Right renal pelvis (tissue), 4 donors: ENCODE measurements around the gene DCLK2. TPM values are rescaled to one million over a fixed set of nuclear protein-coding genes. Genes with fewer than 3 reads are reported as not detected.

Experiments used
- DNase-seq, 4 donors: peaks; one replicate each; pipeline ENCODE4 v3.0.0-alpha.2; 2013; ENCODE audit warnings: low read depth in 4 of 4, low spot score in 3 of 4, missing footprints in 1 of 4
- polyA plus RNA-seq, 4 donors: library from polyadenylated mRNA; unstranded; fragments of 120-200 nt; gene quantifications; one replicate each; pipeline ENCODE4 v1.2.1, GENCODE V29; 2013; ENCODE audit not compliant: insufficient read length in 4 of 4

The DCLK2 gene
- polyA plus RNA-seq, 4 donors: 10.5 to 13.0 (median 12.4) TPM

- DNase-seq: no peak
These were observed 37.6 kb downstream of the DCLK2 start for GRCh38 chr4:150115851-150116250.

- DNase-seq: no peak
These were observed 38.3 kb downstream of the DCLK2 start for GRCh38 chr4:150116506-150116905.

- no peak for DNase-seq
These were observed 38.8 kb downstream of the DCLK2 start for GRCh38 chr4:150117094-150117493.

GRCh38 chr4:150117629-150118028 lies 39.4 kb downstream of the DCLK2 start:
- no peak for DNase-seq

GRCh38 chr4:150119492-150119891 lies 41.2 kb downstream of the DCLK2 start:
- DNase-seq: no peak

GRCh38 chr4:150123087-150123486 lies 44.8 kb downstream of the DCLK2 start:
- DNase-seq: no peak

- DNase-seq: no peak
These were observed 45.8 kb downstream of the DCLK2 start for GRCh38 chr4:150123796-150124677.

GRCh38 chr4:150126201-150126863 lies 48.1 kb downstream of the DCLK2 start:
- DNase-seq: no peak

- no peak for DNase-seq
These were observed 48.6 kb downstream of the DCLK2 start for GRCh38 chr4:150126864-150127203.

GRCh38 chr4:150127757-150128156 lies 49.5 kb downstream of the DCLK2 start:
- no peak for DNase-seq

- no peak for DNase-seq
These were observed 52.7 kb downstream of the DCLK2 start for GRCh38 chr4:150130933-150131332.

- DNase-seq: no peak
These were observed 53.5 kb downstream of the DCLK2 start for GRCh38 chr4:150131581-150132228.

- no peak for DNase-seq
These were observed 55.4 kb downstream of the DCLK2 start for GRCh38 chr4:150133605-150134004.

GRCh38 chr4:150135134-150135772 lies 57.0 kb downstream of the DCLK2 start:
- DNase-seq: no peak

GRCh38 chr4:150136036-150136435 lies 57.8 kb downstream of the DCLK2 start:
- DNase-seq: no peak

GRCh38 chr4:150136481-150136880 lies 58.2 kb downstream of the DCLK2 start:
- no peak for DNase-seq

GRCh38 chr4:150139297-150139865 lies 61.1 kb downstream of the DCLK2 start:
- DNase-seq: no peak

- no peak for DNase-seq
These were observed 62.6 kb downstream of the DCLK2 start for GRCh38 chr4:150140774-150141400.

- peak in 1 of 4 donors; percentile 36 for DNase-seq
These were observed 63.5 kb downstream of the DCLK2 start for GRCh38 chr4:150141756-150142155.

- DNase-seq: no peak
These were observed 64.6 kb downstream of the DCLK2 start for GRCh38 chr4:150142831-150143230.
